Measurements from ENCODE around the gene MS4A18.

DNA sequence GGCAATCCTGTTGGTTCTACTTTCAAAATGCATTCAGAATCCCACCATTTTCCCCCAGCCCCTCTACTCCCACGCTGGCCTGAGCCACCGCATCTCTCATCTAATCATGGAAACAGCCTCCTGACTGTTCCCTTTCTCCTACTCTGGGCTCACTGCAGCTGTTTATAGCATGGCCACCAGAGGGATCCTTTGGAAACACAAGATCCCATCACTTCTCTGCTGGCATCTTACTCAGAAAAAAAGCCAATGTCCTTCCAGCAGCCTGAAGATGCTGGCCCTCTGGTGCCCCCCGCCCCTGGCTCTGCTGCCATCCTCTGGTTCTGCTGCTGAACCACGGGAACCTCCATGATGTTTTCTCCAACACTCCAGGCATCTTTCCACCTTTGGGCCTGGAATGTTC, 14.0 kb upstream of the MS4A18 start:
- no peak for TF ChIP-seq EZH2phosphoT487 (IDR thresholded peaks at IDR 0.05; ENCODE audit: insufficient read depth, low read depth)
- TF ChIP-seq EZH2 (IDR thresholded peaks at IDR 0.05; ENCODE audit: insufficient read depth, poor library complexity, severe bottlenecking) = no peak
